NCI-H2081 (cell line): ENCODE data around the gene FAM98C.
"Not testable (repeated sequence)": the region's sequence is repeated elsewhere in the genome, so short reads cannot be mapped to it uniquely, and the experiment has no call there.

ENCODE experiments used
- DNase-seq, 2 experiments: peaks; one replicate each; lab custom pipeline; 2025; lab: John Stamatoyannopoulos, UW

Gene FAM98C

GRCh38 chr19:38402967-38403674 lies at the start of gene FAM98C:
Gene FAM98C, plus strand, starts transcription at chr19:38403093. Its CDS starts 61 bp downstream, at chr19:38403154.
- DNase-seq: peak; percentile 96 to 97

GRCh38 chr19:38355728-38356725 lies 46.9 kb upstream of the FAM98C start:
- DNase-seq: no peak

- no peak for DNase-seq
These were observed 44.8 kb upstream of the FAM98C start for GRCh38 chr19:38358071-38358470.

GRCh38 chr19:38359242-38360021 lies 43.5 kb upstream of the FAM98C start:
- DNase-seq: no peak

- DNase-seq: no peak
These were observed 42.5 kb upstream of the FAM98C start for GRCh38 chr19:38360351-38360750.

GRCh38 chr19:38360839-38361631 lies 41.9 kb upstream of the FAM98C start:
- DNase-seq: no peak

- peak; percentile 61 to 64 for DNase-seq
These were observed 41.2 kb upstream of the FAM98C start for GRCh38 chr19:38361633-38362075.

GRCh38 chr19:38362076-38362945 lies 40.6 kb upstream of the FAM98C start:
- peak; percentile 27 to 39 for DNase-seq

- DNase-seq: not testable (repeated sequence)
These were observed 39.8 kb upstream of the FAM98C start for GRCh38 chr19:38362946-38363688.

GRCh38 chr19:38367041-38367440 lies 35.9 kb upstream of the FAM98C start:
- no peak for DNase-seq

- DNase-seq: no peak
These were observed 33.3 kb upstream of the FAM98C start for GRCh38 chr19:38369584-38369983.

GRCh38 chr19:38370299-38370698 lies 32.6 kb upstream of the FAM98C start:
- no peak for DNase-seq

GRCh38 chr19:38371081-38371480 lies 31.8 kb upstream of the FAM98C start:
- DNase-seq: no peak

GRCh38 chr19:38373907-38374331 lies 29.0 kb upstream of the FAM98C start:
- DNase-seq: no peak

- peak; percentile 98 to 99 for DNase-seq
These were observed 28.4 kb upstream of the FAM98C start, which contains the start of gene PSMD8 for GRCh38 chr19:38374332-38375097. Gene PSMD8, plus strand, starts transcription at chr19:38374571. Its CDS starts 31 bp downstream, at chr19:38374602.

GRCh38 chr19:38375098-38375493 lies 27.8 kb upstream of the FAM98C start:
- DNase-seq: no peak

GRCh38 chr19:38375748-38376147 lies 27.1 kb upstream of the FAM98C start:
- DNase-seq: no peak

- DNase-seq: no peak
These were observed 26.3 kb upstream of the FAM98C start for GRCh38 chr19:38376576-38376975.
